Activated naive CD8-positive, alpha-beta T cell treated with anti-CD3 and anti-CD28 coated beads, Interleukin-2, amount 10 ng/mL, durations not matched to agents 7 days and 5 days (primary cell): Measurements from ENCODE around the gene SOX21. TPM values are rescaled to one million over a fixed set of nuclear protein-coding genes. Genes with fewer than 3 reads are reported as not detected.

Experiments used
- total RNA-seq, 2 experiments: library from RNA; stranded (reverse); gene quantifications; one replicate each; pipeline ENCODE4 v1.2.3, GENCODE V29; 2021

The SOX21 gene
- total RNA-seq, 2 experiments from 2014 or later, result not detected

Other genes starting within 250 kb of the SOX21 start
- gene DCT, start 232.9 kb downstream of the SOX21 start, total RNA-seq, result under 1 TPM; 0.26 to 0.33 TPM
- 10 to 100 TPM; 18.3 to 19.6 TPM for gene TGDS, start 116.4 kb downstream of the SOX21 start, total RNA-seq
- 1 to 10 TPM; 5.3 to 5.4 TPM for gene GPR180, start 110.7 kb downstream of the SOX21 start, total RNA-seq